ENCODE data around the gene UNC5A.

Gene UNC5A

DNA sequence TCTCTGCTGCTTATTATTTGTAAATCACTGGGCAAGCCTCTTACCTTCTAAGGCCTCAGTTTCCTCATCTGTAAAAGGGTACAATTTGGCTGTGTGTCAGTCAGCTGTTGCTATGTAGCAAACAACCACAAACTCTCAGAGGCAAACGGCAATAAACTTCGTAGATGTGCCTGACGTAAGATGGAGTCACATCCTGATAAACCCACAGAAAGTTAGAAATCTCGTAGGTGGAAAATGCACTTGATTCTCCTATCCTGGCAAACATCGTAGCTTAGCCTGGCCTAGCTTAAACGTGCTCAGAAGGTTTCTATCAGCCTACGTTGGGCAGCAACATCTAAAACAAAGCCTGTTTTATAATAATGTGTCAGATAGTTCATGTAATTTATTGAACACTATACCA, 35.0 kb upstream of the UNC5A start:
- DNase-seq (ENCODE audit: low read depth) = no peak
- TF ChIP-seq CTCF (IDR thresholded peaks at IDR 0.05; ENCODE audit: control insufficient read depth, insufficient read depth, low read depth, low read length, missing control alignments) = no peak
- H3K4me3 ChIP-seq (ENCODE audit: control insufficient read depth, low read depth, low read length) = no peak overlapping the region

DNA sequence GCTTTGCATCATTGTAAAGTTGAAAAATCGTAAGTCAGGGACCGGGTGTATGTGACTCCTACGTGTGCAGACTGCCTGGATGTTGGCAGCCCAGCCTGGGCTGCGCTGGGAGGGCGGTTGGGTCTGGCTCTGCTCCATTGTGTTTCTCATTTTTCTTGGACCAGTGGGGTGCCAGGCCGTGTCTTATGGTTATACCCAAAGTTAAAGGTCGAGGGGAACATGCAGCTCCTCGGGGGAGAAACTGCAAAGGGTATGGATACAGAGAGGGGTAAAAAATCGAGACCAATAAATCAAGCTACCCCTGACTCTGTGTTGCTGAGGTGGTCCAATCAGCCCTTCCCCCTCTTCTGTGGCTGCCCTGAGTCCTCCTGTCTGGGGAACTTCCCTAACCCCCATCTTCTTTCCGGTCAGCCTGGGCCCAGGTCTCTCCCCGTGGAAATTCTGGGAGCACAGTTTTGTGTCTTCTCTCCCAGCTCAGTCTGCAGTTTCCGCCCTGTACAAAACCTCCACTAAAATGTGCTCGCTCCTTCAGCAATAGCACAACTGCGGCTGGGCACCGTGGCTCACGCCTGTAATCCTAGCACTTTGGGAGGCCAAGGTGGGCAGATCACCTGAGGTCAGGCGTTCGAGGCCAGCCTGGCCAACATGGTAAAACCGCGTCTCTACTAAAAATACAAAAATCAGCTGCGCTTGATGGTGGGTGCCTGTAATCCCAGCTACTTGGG, 34.1 kb upstream of the UNC5A start:
- DNase-seq (ENCODE audit: low read depth) = no peak
- H3K4me3 ChIP-seq (ENCODE audit: control insufficient read depth, low read depth, low read length) = no peak overlapping the region
- TF ChIP-seq CTCF (IDR thresholded peaks at IDR 0.05; ENCODE audit: control insufficient read depth, insufficient read depth, low read depth, low read length, missing control alignments) = no peak

GRCh38 chr5:176776916-176777315, 33.4 kb upstream of the UNC5A start:
- DNase-seq (ENCODE audit: low read depth) = no peak
- TF ChIP-seq CTCF (IDR thresholded peaks at IDR 0.05; ENCODE audit: control insufficient read depth, insufficient read depth, low read depth, low read length, missing control alignments) = no peak
- no peak overlapping the region for H3K4me3 ChIP-seq (ENCODE audit: control insufficient read depth, low read depth, low read length)

DNA sequence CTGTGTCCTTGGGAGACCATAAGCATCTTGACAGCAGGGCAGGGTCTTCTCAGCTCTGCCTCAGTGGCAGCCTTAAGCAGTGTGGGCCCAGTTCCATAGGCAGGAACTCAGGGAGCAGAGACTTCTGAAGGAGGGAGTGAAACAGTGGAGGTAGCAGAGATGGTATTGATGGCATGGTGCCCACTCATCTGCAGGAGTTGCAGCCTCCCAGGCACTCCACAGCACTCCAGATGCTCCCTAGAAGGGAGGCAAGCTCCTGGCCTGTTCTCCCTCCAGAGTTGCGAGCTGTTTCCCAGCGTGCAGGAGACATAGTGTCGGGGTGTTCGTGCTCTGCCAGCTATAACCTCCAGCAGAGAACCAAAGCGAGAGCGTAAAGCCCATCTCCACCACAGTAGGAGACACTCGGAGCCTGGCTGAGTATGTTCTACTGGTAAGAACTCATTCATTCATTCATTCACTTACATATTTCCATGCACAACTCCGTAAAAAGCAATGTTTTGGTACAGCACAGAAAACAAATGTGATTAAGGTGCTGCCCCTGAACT, 31.4 kb upstream of the UNC5A start:
- no peak overlapping the region for H3K4me3 ChIP-seq (ENCODE audit: control insufficient read depth, low read depth, low read length)
- no peak for DNase-seq (ENCODE audit: low read depth)
- no peak for TF ChIP-seq CTCF (IDR thresholded peaks at IDR 0.05; ENCODE audit: control insufficient read depth, insufficient read depth, low read depth, low read length, missing control alignments)

DNA sequence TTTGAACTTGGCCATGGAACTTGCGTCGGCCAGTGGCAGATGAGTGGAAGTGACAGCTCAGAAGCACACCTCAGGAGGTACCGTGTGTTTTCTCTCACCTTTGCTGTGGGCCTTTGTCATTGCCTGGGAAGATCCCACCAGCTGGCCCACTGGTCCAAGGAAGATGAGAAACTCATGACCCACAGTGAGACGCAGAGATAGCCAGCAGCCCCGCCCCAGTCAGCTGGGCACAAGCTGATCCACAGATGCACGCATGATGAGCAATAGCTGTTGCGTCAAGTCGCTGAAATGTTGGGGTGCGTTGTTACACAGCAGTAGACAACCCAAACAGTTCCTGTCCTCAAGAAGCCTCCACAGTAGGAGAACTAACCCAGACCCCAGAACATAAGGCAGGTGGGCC, 30.8 kb upstream of the UNC5A start:
- no peak overlapping the region for H3K4me3 ChIP-seq (ENCODE audit: control insufficient read depth, low read depth, low read length)
- DNase-seq (ENCODE audit: low read depth) = no peak
- no peak for TF ChIP-seq CTCF (IDR thresholded peaks at IDR 0.05; ENCODE audit: control insufficient read depth, insufficient read depth, low read depth, low read length, missing control alignments)

DNA sequence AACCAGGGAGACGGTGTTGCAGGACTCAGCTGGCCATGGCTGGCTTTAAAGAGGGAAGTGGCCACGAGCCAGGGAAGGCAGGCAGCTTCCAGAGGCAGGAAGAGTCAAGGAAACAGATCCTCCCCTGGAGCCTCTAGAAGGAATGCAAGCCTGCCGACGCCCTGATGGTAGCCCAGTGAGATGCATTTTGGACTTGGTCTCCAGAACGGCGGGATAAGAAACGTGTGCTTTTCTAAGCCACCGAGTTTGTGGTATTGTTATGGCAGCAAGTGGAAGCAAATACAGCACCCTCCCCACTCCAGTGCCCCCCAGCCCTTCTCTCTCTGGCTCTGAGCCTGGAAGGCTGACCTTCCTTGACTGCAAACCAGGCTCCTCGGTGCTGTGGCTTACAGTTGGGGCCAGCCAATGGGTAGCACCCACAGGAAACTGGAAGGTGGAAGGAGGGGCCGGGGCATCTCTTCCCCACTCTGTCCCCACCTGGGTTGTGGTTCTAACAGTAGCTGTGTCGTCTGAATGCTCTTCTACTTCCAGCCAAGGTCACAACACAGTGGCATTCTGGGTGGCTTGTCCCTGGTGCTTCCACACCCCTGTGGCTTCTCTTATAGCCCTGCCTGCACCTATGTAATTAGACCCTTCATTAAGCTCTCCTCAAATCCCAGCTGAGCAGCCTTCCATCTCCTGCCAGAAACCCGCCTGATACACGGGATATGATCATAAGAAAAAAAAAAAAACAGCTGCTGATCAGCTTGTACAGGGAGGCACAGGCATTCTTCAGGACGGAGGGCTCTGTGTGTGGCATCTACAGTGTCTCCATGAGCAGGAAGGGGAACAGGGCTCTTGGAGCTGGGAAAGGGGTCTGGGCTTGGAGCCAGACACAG, 29.9 kb upstream of the UNC5A start:
- no peak overlapping the region for H3K4me3 ChIP-seq (ENCODE audit: control insufficient read depth, low read depth, low read length)
- no peak for TF ChIP-seq CTCF (IDR thresholded peaks at IDR 0.05; ENCODE audit: control insufficient read depth, insufficient read depth, low read depth, low read length, missing control alignments)
- DNase-seq (ENCODE audit: low read depth) = no peak

Data from AG09309 (cell line).